ENCODE measurements around the gene MPND. TPM values are rescaled to one million over a fixed set of nuclear protein-coding genes. Genes with fewer than 3 reads are reported as not detected.

MPND gene
- total RNA-seq, 1 experiment from 2014 or later = 7.2 TPM

DNA sequence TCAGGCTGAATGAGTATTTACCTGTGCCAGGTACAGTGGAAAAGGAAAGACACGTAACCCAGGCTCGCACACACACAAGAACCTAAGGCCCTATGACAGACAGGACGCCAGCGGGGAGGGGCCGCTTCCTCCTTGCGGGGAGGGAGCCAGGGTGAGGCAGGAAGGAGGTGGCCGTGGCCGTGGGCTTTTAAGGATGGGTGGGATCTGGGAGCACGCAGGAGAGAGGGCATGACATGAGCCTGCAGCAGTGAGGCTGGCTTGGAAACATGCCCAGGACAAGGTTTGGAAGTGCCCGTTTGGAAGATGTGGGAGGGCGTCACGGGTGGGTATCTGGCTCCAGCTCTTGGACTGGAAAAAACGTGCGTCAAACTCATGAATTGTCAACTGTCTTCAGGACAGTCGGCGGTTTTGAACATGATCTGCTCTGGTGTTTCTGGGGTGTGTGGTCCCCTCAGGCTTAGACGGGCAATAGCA, 36.9 kb downstream of the MPND start:
- peak; percentile 34 for DNase-seq (ENCODE audit: unreplicated experiment)
- intact Hi-C loops (cut with micrococcal nuclease) = no loop called here
- H3K27me3 Mint-ChIP-seq (ENCODE audit: insufficient read depth, unreplicated experiment) = no peaks in the 10 kb centered on the region
- ChIA-PET CTCF (interaction anchor here (0.7 to 1.2 kb wide), 2 partner anchors 21 to 27 kb away, joined by 3 to 6 read pairs; no protein-coding TSS in a partner anchor), POLR2A (interaction anchor here (1.8 to 7.9 kb wide), 5 partner anchors 11 to 37 kb away, joined by 6 to 93 read pairs (median 12); partner anchors contain the start of genes CHAF1A, MPND and SH3GL1)
- H3K4me1 Mint-ChIP-seq (ENCODE audit: insufficient read depth, unreplicated experiment) = peaks cover 57% of the 10 kb centered on the region
- H3K9me3 Mint-ChIP-seq (ENCODE audit: unreplicated experiment) = no peaks in the 10 kb centered on the region
- no TSS peak for BruUV-seq (replicated peaks)
- peak overlapping the region; percentile 64 for H3K4me3 Mint-ChIP-seq (ENCODE audit: unreplicated experiment)
- TF ChIP-seq, protein P1, sequence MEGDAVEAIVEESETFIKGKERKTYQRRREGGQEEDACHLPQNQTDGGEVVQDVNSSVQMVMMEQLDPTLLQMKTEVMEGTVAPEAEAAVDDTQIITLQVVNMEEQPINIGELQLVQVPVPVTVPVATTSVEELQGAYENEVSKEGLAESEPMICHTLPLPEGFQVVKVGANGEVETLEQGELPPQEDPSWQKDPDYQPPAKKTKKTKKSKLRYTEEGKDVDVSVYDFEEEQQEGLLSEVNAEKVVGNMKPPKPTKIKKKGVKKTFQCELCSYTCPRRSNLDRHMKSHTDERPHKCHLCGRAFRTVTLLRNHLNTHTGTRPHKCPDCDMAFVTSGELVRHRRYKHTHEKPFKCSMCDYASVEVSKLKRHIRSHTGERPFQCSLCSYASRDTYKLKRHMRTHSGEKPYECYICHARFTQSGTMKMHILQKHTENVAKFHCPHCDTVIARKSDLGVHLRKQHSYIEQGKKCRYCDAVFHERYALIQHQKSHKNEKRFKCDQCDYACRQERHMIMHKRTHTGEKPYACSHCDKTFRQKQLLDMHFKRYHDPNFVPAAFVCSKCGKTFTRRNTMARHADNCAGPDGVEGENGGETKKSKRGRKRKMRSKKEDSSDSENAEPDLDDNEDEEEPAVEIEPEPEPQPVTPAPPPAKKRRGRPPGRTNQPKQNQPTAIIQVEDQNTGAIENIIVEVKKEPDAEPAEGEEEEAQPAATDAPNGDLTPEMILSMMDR (IDR thresholded peaks at IDR 0.05; ENCODE audit: unreplicated experiment) = no peak
- H3K27ac Mint-ChIP-seq (ENCODE audit: low read depth, unreplicated experiment) = peak overlapping the region; percentile 84
- peaks cover 29% of the 10 kb centered on the region for H3K36me3 Mint-ChIP-seq (ENCODE audit: insufficient read depth, unreplicated experiment)

DNA sequence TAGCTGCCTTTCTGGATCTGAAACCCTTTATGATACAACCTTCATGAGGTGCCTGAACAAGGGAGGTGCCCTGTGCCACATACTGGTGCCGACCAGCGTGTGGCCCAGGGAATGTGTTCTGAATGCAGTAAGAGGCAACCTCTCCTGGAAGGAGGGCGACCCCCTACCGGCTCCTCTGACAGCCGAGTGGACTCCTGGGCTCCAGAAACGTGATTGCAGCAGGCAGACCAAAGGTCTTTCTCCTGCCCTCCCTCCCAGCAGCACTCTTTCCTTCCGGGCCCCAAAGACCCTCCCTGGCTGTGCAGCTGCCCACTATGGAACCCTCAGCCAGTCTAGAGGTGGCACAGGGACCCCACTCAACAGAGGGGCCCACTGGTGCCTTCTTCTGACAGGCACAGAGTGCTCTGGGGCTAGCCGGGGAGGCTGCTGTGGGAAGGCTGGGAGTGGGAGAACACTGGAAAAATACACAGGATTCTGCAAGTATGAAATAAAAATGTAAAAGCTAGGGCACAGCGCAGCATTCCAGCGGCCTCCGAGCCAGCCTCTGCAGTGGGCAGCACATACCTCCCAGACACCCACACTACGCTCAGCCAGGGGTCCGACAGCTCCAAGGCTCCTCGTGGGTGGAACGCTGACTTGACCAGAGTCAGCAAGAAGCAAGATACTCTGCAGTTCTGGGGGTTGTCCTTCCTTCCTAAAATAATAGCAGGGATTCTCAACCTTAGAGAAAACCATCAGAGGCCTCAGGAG, 42.1 kb downstream of the MPND start:
- POLR2A ChIA-PET = interaction anchor here (0.6 to 1.5 kb wide), 2 partner anchors 15 to 49 kb away, joined by 4 to 5 read pairs; partner anchors contain the start of gene SH3GL1
- intact Hi-C loops (cut with micrococcal nuclease) = no loop called here

DNA sequence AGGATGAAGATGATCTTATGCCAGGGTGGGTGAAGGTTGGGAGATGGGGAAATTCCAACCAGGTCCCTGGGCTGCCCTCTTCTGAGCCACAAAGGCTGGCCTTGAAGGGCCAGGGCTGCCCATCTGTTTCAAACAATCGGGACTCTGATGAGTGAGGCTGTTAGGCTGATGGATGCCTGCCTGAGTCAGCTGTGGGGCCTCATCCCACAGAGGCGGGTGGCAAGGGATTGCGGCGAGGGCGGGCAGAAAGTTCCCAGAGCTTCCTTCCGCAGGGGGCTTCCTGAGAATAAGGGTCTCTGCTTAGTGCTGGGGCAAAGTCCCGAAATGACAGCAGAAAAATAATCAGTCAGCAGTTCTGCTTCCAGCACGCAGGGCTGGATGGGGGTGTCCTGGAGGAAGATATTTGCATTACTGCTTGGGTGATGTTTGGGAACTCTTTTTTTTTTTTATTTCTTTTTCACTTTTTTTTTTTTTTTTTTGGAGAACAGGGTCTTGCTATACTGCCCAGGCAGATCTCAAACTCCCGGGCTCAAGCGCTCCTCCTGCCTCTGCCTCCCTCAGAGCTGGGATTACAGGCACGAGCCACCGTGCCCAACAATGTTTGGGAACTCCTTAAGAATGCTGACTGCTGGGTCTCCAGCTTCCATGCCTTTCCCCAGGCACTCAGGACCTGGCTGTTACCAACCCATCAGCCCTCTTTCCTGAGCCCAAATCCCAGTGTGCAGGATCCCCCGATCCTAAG, 42.9 kb downstream of the MPND start:
- Mint-ChIP-seq H3K36me3 (ENCODE audit: insufficient read depth, unreplicated experiment) (peaks cover 45% of the 10 kb centered on the region), H3K4me1 (ENCODE audit: insufficient read depth, unreplicated experiment) (peaks cover 33% of the 10 kb centered on the region), H3K27me3 (ENCODE audit: insufficient read depth, unreplicated experiment) (no peaks in the 10 kb centered on the region), H3K4me3 (ENCODE audit: unreplicated experiment) (no peak overlapping the region), H3K9me3 (ENCODE audit: unreplicated experiment) (no peaks in the 10 kb centered on the region), H3K27ac (ENCODE audit: low read depth, unreplicated experiment) (no peak overlapping the region)
- intact Hi-C loops (cut with micrococcal nuclease) = no loop called here
- TF ChIP-seq, protein P1 (IDR thresholded peaks at IDR 0.05; ENCODE audit: unreplicated experiment) = no peak
- no TSS peak for BruUV-seq (replicated peaks)
- ChIA-PET CTCF (no interaction called here), POLR2A (interaction anchor here (1.5 kb wide), 1 partner anchor 14 kb away, joined by 5 read pairs; the partner anchor contains the start of gene SH3GL1)
- DNase-seq (ENCODE audit: unreplicated experiment) = no peak

More for the DNA sequence above, 42.1 kb downstream of the MPND start:
- no peak for DNase-seq (ENCODE audit: unreplicated experiment)
- no TSS peak for BruUV-seq (replicated peaks)
- TF ChIP-seq, protein P1 (IDR thresholded peaks at IDR 0.05; ENCODE audit: unreplicated experiment) = no peak
- H3K27ac Mint-ChIP-seq (ENCODE audit: low read depth, unreplicated experiment) = no peak overlapping the region
- H3K27me3 Mint-ChIP-seq (ENCODE audit: insufficient read depth, unreplicated experiment) = no peaks in the 10 kb centered on the region
- peaks cover 33% of the 10 kb centered on the region for H3K4me1 Mint-ChIP-seq (ENCODE audit: insufficient read depth, unreplicated experiment)
- H3K9me3 Mint-ChIP-seq (ENCODE audit: unreplicated experiment) = no peaks in the 10 kb centered on the region
- peaks cover 40% of the 10 kb centered on the region for H3K36me3 Mint-ChIP-seq (ENCODE audit: insufficient read depth, unreplicated experiment)
- H3K4me3 Mint-ChIP-seq (ENCODE audit: unreplicated experiment) = no peak overlapping the region
- CTCF ChIA-PET = interaction anchor here (0.6 kb wide), 2 partner anchors 399 to 526 kb away, joined by 3 to 4 read pairs; no protein-coding TSS in a partner anchor
